Nucleus accumbens (tissue), 56 donors: ENCODE results near the gene SMAGP.
"Not testable (repeated sequence)": the region's sequence is repeated elsewhere in the genome, so short reads cannot be mapped to it uniquely, and the experiment has no call there.

Source experiments
- DNase-seq, 56 donors: peaks; one replicate each; lab custom pipeline; 2025; lab: John Stamatoyannopoulos, UW

Gene SMAGP

DNA sequence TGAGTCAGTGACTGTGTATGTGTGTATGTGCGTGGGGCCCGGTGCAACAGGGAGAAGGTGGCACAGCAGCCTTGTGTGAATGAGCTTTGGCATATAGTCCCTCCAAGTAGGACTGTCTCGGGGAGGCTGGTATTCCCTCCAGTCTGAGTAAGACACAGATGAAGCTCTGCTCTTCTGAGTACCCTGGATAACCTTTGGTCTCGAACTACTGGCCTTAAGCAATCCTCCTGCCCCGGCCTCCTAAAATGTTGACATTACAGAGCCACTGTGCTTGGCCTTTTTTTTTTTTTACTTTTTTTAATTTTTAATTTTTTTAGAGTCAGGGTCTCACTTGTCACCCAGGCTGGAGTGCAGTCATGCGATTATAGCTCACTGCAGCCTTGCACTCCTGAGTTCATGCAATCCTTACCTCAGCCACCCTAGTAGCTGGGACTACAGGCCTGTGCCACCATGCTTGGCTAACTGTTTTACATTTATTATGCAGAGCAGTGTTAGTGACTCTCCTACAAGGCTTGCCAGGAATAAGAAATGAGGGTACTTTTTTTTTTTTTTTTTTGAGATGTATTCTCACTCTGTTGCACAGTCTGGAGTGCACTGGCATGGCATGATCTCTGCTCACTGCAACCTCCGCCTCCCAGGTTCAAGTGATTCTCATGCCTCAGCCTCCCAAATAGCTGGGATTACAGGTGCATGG is 41.0 kb downstream of the SMAGP start:
- DNase-seq: no peak

DNA sequence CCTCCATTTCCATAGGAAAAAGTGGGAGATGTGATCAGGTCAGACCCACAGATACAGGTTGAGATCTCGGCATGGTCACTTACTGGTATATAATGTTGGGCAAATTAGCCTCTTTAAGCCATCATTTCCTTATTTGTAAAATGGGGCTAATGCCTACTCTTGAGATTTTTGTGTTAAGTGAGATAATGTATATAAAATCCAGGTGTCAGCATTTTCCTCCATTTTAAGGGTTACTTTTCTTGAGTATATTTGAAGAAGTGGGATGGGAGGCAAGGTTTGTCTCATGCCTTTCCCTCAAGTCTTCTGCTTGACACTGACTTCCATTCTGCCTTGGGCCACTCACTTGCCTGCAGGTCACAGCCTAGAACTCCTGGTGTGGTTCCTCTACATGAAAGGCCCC is 42.3 kb downstream of the SMAGP start:
- no peak for DNase-seq

DNA sequence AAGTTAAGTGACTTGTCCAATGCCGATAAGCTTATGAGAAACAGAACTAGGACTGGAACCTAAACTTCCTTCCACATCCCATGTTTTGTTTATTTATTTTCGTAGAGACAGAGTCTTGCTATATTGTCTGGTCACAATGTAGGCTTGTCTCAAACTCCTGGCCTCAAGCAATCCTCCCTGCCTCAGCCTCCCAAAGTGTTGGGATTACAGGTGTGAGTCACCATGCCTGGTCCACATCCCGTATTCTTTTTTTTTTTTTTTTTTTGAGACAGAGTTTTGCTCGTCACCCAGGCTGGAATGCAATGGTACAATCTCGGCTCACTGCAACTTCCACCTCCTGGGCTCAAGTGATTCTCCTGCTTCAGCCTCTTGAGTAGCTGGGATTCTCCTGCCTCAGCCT is 43.1 kb downstream of the SMAGP start:
- not testable (repeated sequence) for DNase-seq

DNA sequence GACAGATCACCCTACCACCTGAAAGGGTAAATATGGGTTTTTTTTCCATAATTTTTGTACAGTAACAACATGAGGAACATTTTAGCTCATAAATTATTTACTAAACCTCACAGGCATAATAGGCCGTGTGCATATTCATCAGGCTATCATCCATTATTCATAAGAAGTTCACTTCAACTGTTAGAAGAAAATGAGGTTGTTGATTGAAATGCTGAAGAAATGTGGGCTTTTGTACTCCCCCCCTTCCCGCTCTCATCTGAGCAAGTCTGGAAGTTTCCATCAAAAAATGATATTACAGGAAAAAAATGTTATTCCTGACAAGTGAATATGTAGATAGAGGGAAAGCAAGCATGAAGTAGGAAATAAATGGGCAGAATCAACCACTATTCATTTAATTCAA is 44.4 kb downstream of the SMAGP start:
- peak in 1 of 56 donors; percentile 6 for DNase-seq

DNA sequence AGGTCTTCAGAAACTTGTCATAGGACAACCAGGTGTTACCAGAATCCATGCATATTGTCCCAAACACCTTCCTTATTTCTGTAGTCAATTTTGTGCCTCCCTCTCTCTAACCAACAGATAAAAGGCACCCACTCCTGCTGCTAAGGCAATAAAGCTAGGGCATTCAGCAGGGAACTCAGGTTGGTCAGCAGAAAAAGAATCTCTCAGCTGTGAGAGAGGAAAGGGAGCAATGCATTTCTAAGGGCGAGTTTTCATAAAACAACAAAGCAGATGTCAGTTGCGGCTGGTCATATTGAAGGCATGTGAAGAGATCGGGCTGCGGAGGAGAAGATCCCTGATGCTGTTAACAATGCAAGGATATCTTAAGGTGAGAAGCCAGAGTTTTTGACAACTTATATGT is 45.0 kb downstream of the SMAGP start:
- no peak for DNase-seq

DNA sequence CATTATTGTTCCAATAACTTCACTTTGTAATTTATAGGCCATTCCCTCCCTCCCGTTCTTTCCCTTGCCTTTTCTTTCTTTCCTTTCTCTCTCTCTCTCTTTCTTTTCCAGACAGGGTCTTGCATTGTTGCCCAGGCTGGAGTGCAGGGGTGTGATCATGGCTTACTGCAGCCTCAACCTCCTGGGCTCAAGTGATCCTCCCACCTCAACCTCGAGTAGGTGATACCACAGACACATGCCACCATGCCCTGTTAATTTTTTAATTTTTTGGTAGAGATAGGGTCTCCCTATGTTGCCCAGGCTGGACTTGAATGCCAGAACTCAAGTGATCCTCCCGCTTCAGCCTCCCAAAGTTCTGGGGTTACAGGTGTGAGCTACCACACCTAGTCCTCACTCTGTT is 45.6 kb downstream of the SMAGP start:
- DNase-seq: no peak

DNA sequence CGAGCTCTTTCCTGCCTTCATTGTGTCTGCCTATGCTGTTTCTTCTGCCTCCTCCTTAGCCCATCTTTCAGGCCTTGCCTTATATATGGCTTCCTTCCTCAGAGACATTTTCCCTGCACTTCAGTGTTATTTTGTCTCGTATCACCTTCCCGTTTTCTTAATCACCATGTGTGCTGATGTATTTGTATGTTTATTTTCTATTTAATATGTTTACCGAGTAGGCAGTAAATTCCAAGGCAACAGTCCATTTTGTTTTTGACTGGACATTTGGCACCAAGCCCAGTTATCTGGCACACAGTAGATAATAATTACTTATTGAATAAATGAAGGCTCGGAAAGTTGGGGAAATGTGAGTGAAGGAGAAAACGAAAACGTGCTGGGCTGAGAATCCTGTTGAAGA is 47.8 kb downstream of the SMAGP start:
- DNase-seq: no peak

DNA sequence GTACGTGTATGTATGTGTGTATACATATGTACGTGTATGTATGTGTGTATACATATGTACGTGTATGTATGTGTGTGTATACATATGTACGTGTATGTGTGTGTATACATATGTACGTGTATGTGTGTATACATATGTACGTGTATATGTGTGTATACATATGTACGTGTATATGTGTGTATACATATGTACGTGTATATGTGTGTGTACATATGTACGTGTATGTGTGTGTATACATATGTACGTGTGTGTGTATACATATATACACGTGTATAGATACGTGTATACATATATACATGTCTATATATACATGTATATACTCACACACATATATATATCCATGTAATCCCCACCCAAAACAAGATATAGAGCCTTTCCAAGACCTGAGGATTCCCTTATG is 50.4 kb downstream of the SMAGP start:
- not testable (repeated sequence) for DNase-seq

DNA sequence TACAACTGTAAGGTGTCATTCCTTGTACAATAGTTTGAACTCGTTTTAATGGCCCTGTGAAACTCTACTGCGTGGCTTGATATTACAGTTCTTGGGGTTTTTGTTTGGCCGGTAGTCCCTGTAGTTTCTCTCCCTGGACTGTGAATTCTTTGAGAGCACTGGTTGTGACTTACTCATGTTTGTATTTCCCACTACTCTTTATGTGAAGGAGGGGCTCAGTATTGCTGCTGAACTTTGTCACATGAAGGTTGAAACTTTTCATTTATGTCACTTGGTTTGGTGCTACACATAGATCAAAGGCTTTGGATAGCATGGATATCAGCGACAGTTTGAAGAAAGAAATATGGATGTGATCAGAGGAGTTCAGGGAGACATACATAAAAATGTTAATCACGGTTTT is 50.9 kb downstream of the SMAGP start:
- no peak for DNase-seq

DNA sequence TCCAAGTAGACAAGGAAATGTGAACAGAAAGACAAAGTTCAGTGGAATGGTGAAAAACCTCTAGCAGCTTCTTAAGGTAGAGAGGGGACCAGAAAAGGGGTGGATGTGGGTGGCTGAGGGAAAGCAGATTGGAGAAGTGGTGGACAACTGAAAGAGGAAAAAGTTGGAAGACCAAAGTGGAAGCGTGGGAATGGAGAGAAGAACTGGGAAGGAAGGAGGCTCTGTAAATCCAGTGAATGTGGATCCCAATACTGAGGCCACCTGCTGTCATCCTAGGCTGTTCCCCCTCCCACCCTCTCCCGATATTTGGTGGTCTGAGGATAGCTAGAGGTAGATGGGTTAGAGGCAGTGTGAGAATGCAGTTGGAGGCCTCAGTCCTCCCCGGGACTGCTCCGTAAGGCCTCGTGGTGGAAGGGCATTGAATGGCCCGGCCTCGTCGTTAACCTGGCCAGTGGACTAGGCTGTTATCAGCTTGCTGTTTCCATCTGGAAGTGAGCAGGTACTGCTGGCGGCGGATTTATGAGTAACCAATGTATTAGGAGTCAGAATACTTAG is 51.5 kb downstream of the SMAGP start:
- no peak for DNase-seq

DNA sequence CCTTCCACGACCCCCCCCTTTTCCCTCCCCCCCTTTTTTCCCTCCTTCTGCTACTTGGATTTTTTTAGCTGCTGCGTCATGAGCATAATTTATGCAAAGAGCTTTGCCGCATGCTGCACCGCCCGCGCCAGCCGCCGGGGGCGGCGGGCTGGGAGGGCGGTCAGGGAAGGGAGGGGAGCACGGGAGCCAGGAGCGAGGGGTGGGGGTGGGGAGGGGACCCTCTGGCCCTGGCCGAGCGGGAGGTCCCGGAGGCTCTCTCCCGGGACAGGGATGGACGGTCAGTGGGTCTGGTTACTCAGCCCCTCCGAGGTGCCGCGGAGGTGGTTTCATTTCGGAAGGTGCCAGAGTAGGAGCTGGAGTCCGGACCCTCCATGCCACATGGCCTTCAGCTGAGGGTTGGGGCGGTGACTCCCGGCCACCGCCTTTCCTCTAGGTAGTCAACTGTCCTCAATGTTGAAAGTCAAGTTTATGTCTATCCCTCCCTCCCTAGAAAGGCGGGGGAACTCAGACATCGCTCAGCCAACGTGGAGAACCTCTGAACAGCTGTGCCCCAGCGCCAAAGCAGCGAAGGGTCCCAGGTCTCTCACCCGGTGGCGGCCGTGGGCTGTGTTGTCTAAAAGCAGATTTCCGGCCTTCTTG is 52.1 kb downstream of the SMAGP start, which contains the start of gene POU6F1:
POU6F1 (minus strand) TSS at position 95 of the 639 bp plus-strand sequence. CDS start 11,226 bp downstream, outside the sequence.
- DNase-seq: peak in 53 of 56 donors; percentile 11 to 80 (median 64)

DNA sequence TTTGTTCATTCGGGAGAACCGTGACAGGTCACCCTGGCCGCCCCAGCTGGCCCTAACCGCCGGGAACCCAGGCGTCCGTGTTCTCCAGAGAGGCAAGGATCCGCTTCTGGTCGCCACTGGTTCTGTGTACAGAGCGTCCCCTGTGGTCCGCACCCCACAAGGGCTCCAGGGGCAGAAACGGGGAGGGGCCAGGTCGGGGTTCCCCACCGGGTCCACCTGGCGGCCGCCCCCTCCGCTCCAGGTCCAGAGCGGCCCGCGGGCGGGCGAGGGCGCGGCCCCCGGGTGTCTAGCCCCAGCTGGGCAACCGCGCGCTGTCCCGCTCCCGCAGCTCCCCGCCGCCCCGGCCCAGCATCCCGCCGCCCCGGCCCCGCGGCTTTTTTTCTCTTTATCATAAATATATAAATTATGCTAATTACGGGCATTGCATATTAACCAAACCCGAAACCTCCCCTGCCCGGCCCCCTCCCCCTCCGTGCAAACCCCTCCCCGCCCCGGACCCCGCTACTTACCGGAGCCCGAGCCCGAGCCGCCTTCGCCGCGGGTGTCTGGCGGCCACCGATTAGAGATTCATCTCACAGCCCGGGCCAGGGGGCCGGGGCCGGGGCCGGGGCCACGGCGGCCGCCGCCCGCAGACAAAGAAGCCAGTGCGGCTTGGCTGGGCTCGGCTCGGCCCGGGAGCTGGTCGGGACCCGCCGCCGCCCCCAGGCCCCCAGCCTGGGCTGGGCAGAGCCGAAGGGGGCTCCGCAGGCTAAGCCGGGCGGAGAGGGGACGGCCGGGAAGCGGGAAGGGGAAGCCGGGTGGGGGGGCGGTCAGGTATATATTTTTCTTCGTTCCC is 52.9 kb downstream of the SMAGP start:
- DNase-seq: peak in 52 of 56 donors; percentile 22 to 86 (median 63)

DNA sequence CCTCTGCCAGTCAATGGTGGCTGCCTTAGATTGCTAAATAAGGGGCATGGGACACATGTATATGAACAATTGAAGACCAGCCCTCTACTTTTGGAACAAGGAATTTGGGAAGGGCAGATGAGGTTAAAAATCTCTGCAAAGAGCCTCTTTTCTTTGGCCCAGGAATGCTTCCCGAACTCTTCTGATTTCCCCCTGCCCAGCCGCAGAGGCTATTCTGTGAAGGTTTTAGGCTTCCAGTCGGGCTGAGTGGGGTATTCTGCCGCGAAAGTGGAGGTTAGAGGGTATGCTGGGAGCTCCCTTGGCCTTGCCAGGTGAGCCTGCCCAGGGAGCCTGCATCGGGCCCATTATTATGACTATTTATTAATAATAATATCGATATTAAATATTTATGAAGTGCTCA is 53.6 kb downstream of the SMAGP start:
- DNase-seq: peak in 10 of 56 donors; percentile 35 to 69 (median 42)

DNA sequence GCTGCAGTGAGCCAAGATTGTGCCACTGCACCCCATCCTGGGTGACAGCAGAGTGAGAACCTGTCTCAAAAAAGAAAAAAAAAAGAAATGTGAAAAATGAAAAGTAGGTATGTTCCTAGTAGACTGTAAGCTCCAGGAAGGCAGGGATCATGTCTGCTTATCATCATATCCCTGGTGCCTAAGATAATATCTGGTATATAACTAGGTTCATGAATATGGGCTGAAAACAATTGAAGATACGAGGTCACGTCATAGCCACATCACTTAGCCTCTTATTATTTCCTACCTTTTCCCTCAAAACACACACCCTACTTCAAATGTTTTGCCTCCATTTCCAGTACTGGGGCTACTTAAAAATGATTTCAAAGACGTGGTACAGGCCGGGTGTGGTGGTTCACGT is 55.3 kb downstream of the SMAGP start:
- no peak for DNase-seq

DNA sequence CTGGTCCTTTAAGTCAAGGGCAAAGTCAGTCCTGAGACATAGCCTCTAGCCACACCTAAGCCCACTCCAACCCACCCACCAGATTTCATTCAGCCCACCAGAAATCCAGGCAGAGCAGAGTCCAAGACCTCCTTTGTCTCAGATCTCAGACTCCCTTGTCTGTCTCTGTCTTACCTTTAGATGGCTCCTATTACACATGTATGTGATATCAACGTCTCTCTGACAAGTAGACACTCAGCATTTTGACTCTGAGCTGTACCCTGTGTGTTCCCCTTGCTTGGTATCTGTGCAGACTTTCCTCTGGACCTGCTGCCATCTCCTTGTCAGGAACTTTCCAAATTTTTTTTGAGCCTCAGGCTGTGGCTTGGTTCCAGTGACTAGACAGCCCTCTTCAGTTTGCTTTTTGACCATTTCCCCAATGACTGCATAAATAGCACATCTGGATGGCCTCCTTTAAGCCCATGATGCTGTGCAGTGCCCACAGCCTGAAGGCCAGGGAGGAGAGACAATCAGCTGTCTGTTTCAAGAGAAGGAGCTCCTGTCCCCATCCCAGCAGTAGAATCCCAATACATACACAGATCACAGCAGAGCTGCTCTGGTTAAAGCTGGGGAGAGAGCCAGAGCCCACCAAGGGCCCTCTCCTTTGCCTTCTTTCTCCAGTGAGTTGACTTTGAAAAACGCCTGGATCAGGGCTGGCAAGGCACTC is 59.4 kb downstream of the SMAGP start:
- peak in 46 of 56 donors; percentile 8 to 72 (median 42) for DNase-seq

DNA sequence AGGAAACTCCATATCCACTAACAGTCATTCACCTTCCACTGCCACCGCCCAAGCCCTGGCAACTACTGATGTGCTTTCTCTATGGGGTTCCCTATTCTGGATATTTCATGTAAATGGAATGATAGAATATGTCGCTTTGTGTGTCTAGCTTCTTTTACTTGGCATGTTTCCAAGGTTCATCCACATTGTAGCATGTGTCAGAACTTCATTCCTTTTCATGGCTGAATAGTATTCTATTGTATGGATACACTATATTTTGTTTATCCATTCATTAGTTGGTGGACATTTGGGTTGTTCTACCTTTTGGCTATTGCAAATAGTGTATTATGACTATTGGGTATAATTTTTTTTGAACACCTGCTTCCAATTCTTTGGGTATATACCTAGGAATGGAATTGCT is 61.0 kb downstream of the SMAGP start:
- no peak for DNase-seq

DNA sequence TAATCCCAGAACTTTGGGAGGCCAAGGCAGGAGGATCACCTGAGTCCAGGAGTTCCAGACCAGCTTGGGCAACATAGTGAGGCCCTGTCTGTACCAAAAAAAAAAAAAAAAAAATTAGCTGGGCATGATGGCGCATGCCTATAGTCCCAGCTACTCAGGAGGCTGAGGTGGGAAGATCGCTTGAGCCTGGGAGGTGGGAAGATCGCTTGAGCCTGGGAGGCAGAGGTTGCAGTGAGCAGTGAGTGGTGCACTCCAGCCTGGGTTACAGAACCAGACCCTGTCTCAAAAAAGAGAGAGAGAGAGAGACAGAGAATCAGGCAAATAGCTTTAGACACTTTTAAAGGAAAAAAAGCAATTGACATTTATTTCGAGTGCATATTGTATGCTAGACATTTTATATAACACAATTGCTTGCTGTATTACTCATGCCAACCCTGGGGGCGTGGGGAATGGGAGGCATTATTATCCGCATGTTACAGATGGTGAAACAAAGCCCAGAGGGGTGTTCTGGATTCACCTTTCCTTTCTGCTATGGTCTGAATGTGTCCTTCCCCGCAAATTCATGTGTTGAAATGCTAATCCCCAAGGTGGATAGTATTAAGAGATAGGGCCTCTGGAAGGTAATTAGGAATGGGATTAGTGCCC is 62.1 kb downstream of the SMAGP start:
- DNase-seq: peak in 8 of 56 donors; percentile 5 to 47 (median 24)

DNA sequence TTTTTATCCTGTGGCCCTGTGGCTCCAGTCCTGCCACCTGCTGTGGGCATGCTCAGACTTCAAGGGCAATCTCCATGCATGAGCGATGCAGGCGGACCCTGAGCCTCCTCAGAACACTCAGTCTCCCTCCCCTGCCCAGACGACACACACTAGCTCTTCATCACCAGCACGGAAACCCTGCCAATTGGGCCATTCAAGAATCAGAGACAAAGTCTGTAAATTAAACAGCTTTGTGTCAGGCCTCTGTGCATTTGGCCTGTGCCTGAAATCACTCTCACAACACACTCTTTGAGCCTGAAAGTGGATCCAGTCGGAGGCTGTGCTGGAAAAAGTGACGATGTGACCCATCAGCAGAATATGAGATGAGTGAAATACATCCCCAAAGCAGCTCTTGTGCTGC is 64.9 kb downstream of the SMAGP start:
- peak in 22 of 56 donors; percentile 7 to 45 (median 19) for DNase-seq

DNA sequence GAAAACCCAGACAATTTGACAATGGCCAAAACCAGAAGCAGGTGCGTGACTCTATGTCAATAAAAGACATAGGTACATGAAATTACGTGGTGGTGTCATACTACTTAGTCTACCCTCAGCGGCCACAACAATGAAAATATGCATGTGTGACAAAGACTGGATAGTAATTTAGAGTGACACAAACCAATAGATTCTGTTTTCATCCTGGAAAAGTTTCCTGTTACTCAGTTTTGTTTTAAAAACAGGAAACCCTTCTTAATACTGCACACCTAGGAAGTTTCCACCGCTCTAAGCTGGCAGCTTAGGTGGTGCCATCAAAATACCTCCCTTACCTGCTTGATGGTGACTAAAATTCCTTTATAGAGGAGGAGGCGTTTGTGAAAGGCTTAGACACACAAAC is 67.5 kb downstream of the SMAGP start:
- no peak for DNase-seq

DNA sequence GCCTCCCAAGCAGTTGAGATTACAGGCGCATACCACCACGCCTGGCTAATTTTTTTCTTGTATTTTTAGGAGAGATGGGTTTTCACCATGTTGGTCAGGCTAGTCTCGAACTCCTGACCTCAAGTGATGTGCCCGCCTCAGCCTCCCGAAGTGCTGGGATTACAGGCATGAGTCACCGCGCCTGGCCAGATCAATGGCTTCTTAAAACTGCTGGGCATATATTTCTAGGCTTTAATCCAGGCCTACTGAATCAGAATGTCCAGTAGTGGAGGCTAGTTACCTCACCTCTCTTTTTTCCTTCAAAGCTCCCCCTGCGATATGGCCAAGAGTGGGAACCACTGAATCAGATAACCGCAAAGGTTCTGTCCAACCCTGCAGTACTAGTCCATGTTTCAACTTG is 69.4 kb downstream of the SMAGP start:
- DNase-seq: no peak
